GM21619 (cell line): ENCODE measurements around the gene CCDC138.
"Not testable (repeated sequence)": the region's sequence is repeated elsewhere in the genome, so short reads cannot be mapped to it uniquely, and the experiment has no call there.

ENCODE experiments used
- ATAC-seq: cut with Tn5 transposase; IDR thresholded peaks from one replicate; pipeline ENCODE4 v1.9.1; 2021; ENCODE audit not compliant: unreplicated experiment

Gene CCDC138, protein sequence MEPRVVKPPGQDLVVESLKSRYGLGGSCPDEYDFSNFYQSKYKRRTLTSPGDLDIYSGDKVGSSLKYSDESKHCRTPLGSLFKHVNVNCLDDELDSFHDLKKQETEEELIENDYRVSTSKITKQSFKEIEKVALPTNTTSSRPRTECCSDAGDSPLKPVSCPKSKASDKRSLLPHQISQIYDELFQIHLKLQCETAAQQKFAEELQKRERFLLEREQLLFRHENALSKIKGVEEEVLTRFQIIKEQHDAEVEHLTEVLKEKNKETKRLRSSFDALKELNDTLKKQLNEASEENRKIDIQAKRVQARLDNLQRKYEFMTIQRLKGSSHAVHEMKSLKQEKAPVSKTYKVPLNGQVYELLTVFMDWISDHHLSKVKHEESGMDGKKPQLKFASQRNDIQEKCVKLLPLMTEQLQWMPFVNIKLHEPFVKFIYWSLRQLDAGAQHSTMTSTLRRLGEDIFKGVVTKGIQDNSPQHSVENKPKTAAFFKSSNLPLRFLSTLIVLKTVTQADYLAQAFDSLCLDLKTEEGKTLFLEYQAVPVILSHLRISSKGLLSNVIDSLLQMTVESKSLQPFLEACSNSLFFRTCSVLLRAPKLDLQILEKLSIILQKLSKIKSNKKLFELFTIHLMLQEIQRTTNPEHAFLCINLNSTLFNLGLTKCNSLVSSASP

DNA sequence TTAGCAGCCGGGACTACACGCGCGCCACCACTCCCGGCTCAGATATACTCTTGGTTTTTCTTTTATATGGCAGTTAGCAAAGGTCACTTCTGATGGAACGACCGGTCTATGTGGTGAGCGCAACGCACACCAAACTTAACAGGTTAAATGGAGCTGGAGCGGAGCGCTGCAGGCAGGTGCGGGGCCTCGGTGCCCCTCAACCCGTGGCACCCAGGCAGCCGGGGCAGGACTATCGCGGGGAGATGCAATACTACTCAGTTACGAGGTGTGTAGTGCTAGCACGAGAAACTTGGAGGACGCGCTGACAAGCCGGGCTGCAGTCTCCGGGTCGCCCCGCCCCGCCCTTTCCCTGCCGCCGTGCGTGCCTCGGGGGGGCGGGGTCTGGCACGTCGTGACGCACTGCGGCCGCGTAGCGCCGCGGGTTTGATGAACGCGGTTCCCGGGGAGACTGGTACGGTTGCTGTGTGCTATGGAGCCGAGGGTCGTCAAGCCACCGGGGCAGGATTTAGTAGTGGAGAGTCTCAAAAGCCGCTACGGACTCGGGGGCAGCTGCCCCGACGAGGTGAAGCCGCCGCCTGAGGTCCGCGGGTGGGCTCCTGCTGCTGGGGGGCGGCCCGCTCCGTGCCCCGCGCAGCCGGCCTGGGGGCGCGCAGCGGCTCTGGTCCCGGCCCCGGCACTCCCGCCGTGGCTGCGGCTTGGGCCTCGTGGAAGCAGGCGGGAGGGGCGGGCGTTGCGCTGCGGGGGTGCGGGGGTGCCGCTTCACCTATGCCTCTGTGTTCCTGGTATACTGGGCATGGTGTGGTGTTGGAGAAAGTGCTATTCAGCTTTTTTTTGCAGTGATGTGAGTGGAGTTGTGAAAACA lies at the start of gene CCDC138:
TSS of gene CCDC138 (plus strand) at position 418 of the 862 bp plus-strand sequence. CDS start at position 470, 52 bp downstream.
- ATAC-seq = peak; percentile 94

DNA sequence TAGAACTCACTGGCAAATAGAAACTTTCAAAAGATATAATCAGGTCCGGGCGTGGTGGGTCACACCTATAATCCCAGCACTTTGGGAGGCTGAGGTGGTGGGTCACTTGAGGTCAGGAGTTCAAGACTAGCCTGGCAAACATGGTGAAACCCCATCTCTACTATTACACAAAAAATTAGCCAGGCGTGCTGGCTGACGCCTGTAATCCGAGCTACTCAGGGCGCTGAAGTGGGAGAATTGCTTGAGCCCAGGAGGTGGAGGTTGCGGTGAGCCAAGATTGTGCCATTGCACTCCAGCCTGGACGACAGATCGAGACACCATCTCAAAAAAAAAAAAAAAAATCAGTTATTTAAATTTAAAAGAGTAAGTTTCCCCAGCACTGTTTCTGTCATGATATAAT lies 28.6 kb upstream of the CCDC138 start:
- ATAC-seq = not testable (repeated sequence)

DNA sequence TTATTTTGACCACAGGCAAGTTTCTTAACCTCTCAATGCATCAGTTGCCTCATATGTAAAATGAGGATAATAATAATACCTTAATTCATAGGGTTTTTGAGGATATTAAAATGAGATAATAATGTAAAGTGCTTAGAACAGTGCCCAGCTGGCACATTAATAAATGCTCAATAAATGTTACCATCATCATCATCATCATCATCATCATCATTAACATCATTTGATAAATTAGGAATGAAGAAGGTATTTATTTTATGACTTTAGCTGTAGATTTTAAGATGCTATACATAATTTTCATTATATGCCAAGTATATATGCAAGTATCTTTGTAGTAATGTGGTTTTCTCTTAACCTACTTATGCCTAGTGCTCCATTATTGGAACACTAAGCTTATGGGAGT lies 24.0 kb upstream of the CCDC138 start:
- not testable (repeated sequence) for ATAC-seq

DNA sequence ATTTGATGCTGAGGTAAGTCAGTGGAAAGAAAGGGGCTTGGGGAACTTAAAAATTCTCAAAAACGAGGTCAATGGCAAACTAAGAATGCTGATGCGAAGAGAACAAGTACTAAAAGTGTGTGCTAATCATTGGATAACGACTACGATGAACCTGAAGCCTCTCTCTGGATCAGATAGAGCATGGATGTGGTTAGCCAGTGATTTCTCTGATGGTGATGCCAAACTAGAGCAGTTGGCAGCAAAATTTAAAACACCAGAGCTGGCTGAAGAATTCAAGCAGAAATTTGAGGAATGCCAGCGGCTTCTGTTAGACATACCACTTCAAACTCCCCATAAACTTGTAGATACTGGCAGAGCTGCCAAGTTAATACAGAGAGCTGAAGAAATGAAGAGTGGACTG lies 19.9 kb upstream of the CCDC138 start:
- not testable (repeated sequence) for ATAC-seq

DNA sequence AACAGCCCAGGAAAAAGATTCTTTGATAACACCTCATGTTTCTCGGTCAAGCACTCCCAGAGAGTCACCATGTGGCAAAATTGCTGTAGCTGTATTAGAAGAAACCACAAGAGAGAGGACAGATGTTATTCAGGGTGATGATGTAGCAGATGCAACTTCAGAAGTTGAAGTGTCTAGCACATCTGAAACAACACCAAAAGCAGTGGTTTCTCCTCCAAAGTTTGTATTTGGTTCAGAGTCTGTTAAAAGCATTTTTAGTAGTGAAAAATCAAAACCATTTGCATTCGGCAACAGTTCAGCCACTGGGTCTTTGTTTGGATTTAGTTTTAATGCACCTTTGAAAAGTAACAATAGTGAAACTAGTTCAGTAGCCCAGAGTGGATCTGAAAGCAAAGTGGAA lies 18.7 kb upstream of the CCDC138 start:
- ATAC-seq = not testable (repeated sequence)

DNA sequence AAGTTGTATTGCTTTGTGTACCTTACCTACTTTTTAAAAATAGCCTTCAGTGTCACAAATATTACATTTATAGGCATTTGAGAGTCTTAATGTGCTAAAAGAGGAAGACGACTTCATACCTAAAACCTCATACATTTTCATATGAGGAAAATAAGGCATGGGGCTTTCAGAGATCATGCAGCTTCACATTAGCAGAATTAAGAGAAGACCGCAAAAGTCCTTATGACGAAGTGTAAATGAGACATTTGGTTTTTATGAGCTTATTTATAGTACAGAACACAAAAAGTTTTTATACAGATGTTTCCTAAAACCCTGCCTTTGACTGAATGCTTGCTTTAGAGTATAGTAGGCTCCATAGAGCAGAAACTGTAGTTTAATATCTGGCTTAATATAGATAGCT lies 10.1 kb upstream of the CCDC138 start:
- ATAC-seq = peak; percentile 84

DNA sequence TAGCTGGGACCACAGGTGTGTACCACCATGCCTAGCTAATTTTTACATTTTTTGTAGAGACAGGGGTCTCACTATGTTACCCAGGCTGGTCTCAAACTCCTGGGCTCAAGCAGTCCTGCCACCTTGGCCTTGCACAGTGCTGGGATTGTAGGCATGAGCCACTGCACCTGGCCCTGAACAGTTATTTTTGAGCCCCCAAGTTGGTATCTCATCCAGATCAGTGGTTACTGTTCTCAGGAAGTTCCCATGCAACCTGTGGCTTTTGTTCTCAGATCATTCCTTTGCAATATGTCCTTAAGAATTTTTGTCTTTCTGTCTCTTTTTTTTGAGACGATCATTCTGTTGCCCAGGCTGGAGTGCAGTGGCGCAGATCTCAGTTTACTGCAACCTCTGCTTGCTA lies 7.7 kb upstream of the CCDC138 start:
- no peak for ATAC-seq

DNA sequence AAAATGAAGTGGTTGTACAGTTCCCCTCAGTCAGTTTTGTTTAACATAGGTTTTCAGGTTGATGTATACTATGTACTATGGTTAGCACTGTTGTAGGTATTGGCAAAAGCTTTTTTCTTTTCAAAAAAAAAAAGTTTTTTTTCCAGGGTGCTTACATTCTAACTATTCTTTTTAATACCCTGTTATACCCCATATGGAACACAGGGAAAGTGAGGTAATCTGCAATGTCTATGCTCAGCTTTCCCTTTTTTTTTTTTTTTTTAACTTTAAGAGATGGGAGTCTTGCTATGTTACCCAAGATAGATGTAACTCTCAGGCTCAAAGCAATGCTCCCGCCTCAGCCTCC lies 590 bp upstream of the CCDC138 start:
- ATAC-seq = no peak

DNA sequence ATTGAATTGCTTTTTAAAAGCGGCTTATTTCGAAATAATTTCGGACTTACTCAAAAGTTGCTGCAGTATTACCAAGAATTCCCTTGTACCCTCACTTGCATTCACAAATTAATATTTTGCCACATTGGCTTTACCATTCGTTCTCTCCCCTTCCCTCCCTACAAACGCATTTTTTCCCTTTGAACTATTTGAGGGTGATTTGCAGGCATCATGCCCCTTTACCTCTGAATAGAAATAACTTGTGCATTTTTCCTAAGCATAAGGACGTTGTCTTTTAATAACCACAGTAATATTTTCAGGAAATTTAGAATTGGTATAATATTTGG lies 608 bp downstream of the CCDC138 start:
- ATAC-seq = no peak

DNA sequence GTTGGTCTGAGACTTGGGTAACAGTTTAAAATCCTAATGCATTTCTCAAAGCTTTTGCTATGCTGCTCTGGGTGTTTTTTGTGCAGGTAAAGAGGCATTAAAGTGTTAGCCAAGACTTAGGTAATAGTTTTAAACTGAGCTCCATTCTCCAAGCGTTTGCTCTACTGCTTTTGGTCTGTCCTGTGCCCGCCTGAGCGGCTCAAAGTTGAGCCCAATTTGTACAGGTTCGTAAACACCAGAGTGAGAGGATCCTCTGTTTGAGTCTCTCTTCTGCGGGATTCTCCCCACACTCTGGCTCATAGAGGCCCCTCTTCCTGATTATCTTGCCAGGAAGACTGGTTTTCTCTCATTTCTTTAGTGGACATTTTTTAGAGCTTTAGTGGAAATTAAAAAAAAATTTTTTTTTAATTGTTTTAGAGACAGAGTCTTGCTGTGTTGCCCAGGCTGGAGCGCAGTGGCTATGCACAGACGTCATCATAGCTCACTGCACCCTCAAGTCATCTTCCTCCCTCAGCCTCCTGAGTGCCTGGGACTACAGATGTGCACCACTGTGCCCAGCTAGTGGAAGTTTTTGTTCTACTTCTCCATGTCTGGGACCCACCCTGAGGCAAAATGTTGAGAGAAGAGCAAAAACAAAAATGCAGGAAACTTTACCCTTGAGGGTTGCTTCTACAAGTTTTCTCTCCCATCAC lies 16.6 kb downstream of the CCDC138 start:
- ATAC-seq = no peak

DNA sequence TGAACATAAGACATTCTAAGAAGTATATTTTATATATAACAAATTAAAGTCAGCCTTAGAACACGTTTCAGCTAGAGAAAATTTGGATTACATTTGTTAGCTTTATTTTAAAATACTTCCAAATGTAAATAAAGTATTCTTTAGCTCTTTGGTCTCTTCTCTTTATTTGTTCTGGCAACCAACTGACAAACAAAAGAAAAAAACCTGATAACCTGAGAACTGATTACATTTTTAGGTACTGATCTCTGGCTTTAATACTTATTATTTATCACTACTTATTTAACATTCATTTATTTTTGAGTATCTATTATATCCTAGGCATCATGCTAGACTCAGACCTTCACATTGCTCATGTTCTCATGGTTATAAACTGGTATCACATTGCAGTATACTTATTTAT lies 18.5 kb downstream of the CCDC138 start:
- no peak for ATAC-seq

DNA sequence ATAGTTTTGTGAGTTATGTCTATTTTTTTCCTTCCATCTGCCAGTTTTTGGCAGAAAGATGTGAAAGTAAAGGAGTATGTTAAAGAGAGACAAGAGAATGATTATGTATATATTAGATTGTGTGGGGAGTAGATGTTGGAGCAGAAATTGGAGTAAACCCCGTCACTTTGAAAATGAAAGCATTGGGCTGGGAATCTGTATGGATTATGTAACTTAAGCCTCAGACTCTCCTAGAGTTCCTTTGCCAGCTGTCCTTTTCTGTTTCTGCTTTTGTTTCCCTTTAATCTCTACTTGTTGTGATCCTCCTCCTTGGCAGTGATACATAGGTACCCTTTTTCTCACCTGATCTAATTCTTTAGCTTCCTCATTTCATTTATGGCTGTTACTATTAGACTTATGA lies 19.2 kb downstream of the CCDC138 start:
- ATAC-seq = no peak

DNA sequence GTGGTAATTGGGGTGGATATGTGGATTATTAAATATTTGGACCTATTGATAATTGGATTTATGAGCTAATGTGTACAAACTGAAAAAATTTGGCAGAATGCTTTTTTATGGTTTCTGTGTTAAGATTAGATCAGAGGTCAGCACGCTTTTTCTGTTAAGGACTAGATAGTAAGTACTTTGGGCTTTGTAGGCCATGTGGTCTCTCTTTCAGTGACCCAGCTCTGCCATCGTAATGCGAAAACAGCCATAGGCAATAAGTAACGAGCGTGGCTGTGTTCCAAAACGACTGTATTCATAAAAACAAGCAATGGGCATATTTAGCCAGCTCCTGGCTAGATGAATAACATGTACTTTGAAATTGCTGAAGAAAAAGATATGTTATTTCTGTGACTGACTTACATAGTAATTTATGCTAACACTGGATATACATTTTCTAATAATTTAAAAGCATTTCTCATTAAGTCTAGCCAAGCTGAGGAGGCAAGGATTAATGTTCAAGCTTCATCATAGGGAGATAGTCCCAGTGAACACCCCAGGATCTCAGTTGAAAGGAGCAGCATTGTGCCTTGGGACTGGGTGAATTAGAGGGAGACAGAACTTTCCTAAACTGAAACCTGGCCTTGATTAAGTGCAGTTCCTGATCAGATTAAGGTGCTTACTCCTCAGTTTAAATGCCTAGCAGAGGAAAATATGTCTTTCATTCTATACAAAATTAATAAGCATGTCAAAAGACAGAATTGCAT lies 20.0 kb downstream of the CCDC138 start:
- ATAC-seq = no peak

DNA sequence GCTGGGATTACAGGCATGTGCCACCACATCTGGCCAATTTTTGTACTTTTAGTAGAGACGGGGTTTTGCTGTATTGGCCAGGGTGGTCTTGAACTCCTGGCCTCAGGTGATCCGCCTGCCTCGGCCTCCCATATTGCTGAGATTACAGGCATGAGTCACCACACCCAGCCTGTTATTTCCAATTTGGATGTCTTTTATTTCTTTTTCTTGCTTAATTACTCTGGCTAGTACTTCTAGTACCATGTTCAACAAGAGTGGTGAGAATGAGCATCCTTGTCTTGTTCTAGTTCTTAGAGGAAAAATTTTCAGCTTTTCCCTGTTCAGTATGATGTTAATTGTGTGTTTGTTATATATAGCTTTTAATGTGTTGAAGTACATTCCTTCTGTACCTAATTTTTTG lies 23.4 kb downstream of the CCDC138 start:
- no peak for ATAC-seq

DNA sequence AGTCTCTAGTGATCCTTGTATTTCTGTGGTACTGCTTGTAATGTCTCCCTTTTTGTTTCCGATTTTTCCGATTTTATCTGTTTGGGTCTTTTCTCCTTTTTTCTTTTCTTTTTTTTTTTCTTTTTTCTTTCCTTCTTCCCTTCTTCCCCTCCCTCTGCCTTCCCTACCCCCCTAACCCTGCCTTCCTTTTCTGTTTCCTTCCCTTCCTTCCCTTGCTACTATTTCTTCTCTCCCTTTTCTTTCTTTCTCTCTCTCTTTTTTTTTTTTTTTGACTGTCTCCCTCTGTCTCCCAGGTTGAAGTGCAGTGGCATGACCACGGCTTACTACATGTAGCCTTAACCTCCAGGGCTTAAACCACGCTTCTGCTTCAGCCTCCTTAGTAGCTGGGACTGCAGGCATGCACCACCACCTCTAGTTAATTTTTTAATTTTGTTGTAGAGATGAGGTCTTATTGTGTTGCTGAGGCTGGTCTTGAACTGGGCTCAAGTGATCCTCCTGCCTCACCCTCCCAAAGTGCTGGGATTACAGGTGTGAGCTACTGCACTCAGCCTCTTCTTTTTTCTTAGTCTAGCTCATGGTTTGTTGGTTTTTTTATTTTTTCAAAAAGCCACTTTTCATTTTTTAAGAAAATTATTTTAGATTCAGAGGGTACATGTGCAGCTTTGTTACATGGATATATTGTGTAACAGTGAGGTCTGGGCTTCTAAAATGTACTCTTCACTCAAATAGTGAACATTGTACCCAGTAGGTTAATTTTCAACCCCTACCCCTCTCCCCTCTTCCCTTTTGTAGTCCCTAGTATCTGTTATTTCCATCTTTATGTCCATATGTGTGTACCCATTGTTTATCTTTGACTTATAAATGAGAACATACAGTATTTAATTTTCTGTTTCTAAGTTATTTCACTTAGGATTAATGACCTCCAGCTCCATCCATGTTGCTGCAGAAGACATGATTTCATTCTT lies 24.7 kb downstream of the CCDC138 start:
- ATAC-seq = no peak

DNA sequence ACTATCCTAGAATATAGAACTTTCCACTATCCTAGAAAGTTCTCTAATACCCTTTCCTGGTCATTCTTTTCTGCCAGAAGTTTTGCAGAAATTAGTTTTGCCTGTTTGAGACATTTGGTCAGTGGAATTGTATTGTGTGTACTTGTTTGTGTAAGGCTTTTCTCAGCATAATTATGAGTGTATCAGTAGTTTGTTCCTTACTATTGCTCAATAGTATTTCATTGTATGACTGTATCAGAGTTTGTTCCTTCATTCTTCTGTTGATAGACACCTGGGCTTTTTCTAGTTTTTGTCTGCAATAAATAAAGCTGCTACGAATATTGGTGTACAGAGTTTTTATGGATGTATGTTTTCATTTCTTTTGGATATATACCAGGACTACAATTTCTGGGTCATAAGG lies 27.2 kb downstream of the CCDC138 start:
- ATAC-seq = no peak

DNA sequence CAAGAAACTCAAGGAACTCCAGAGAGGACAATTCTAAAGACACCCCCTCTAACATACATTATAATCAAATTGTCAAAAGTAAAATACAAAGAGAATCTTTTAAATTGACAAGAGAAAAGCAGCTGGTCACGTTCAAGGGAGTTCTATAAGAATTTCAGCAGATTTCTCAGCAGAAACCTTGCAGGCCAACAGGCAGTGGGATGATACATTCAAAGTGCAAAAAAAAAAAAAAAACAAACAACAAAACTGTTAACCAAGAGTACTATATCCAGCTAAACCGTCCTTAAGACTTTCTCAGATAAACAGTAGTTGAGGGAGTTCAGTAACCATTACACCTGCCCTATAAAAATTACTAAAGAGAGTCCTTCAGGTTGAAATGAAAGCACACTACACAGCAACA lies 33.9 kb downstream of the CCDC138 start:
- no peak for ATAC-seq

DNA sequence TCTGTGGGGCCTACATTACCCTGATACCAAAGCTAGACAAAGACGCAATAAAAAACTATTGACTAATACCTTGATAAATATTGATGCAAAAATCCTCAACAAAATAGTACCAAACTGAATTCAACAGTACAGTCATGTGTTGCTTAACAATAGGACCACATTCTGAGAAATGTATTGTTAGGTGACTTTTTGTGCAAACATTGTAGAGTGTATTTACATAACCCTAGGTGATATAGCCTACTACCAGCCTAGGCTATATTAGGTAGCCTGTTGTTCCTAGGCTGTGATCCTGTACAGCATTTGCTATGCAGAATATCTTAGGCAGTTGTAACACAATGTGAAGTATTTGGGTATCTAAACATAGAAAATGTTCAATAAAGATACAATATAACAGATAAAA lies 36.7 kb downstream of the CCDC138 start:
- no peak for ATAC-seq

DNA sequence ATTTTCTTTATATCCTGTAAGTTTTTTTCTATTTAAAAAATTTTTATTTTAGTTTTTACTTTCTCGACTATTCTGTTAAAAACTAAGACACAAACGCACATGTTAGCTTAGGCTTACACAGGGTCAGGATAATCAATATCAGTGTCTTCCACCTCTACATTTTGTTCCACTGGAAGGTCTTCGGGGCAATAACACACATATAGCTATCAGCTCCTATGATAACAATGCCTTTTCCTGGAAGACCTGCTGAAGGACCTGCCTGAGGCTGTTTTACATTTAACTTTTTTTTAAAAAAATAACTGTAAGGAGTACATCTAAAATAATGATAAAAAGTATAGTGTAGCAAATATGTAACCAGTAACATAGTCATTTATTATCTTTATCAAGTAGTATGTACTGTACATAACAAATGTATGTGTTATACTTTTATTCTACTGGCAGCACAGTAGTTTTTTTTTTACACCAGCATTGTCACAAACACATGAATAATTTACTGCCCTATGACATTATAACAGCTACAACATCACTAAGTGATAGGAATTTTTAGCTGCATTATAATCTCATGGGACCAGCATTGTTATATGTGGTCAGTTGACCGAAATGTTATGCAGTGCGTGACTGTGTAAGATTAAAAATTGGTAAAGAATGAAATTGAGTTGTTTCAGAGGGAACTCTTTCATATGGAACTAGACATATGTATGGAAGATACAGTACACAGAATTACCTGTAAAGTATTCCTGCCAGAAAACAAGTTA lies 37.9 kb downstream of the CCDC138 start:
- no peak for ATAC-seq
